Posterior vena cava (tissue), 2 donors: ENCODE measurements around the gene GOLGA2. TPM values are rescaled to one million over a fixed set of nuclear protein-coding genes. Genes with fewer than 3 reads are reported as not detected.

ENCODE experiments used
- DNase-seq: peaks from one replicate; pipeline ENCODE4 v3.0.0-alpha.2; 2020; ENCODE audit warnings: low spot score
- intact Hi-C, 2 donors: fragments of 100-400 bp; cut with DNase I; formaldehyde crosslinking; loops; one replicate each; pipeline versions ENCODE4 v1.14.1 to v1.14.2; 2022 to 2023
- long read RNA-seq, 2 donors: library from polyadenylated mRNA; unstranded; transcript quantifications; one replicate each; pipeline ENCODE4 v2.0.0, GENCODE V29; 2020 to 2021
- total RNA-seq, 2 donors: library from RNA; stranded (reverse); fragmentation: NEBNext Ultra II Directional; extraction: Animal tissue kit (Norgen Biotek cat#: 25700); gene quantifications; one replicate each; pipeline ENCODE4 v1.2.1, GENCODE V29; 2021
- donor health status: DM: yes; HTN: yes; CAD: no.
- donor health status: DM: yes; HTN: yes; CAD: no.

GOLGA2 gene
- 100 to 1,000 TPM; 123 to 130 TPM for total RNA-seq
- long read RNA-seq, donor 1, partial matches to known transcripts: 6 of 11 reads
- long read RNA-seq, donor 1, other reads (novel, unspliced or antisense): 4 of 11 reads
- long read RNA-seq, donor 2, partial matches to known transcripts: 20 of 30 reads
- long read RNA-seq, donor 2, other reads (novel, unspliced or antisense): 9 of 30 reads

- no peak for DNase-seq
Measured at GRCh38 chr9:128275198-128276007, at the start of gene GOLGA2. Gene GOLGA2 (minus strand): TSS chr9:128276007. CDS start chr9:128275976, 31 bp downstream.

GRCh38 chr9:128324401-128324800, 48.6 kb upstream of the GOLGA2 start:
- intact Hi-C loops: no loop called here
- DNase-seq: no peak

More at GRCh38 chr9:128275198-128276007, at the start of gene GOLGA2:
- intact Hi-C loops: no loop called here

GRCh38 chr9:128323791-128324190, 48.0 kb upstream of the GOLGA2 start:
- no peak for DNase-seq
- intact Hi-C loops: no loop called here

GRCh38 chr9:128323212-128323730, 47.5 kb upstream of the GOLGA2 start:
- intact Hi-C loops: no loop called here

GRCh38 chr9:128322404-128323211, 46.8 kb upstream of the GOLGA2 start, which contains the start of the genes COQ4 and TRUB2:
Gene COQ4 (plus strand): TSS chr9:128322839. CDS start chr9:128322859, 20 bp downstream.
Gene TRUB2 (minus strand): TSS chr9:128322447. CDS start chr9:128322408, 39 bp downstream.
- intact Hi-C loops: no loop called here
- peak; percentile 97 for DNase-seq

More at GRCh38 chr9:128323212-128323730, 47.5 kb upstream of the GOLGA2 start:
- DNase-seq: no peak

GRCh38 chr9:128321879-128322403, 46.1 kb upstream of the GOLGA2 start:
- no peak for DNase-seq
- intact Hi-C loops: no loop called here

GRCh38 chr9:128321343-128321742, 45.5 kb upstream of the GOLGA2 start:
- intact Hi-C loops: no loop called here
- DNase-seq: no peak

GRCh38 chr9:128317629-128318028, 41.8 kb upstream of the GOLGA2 start:
- DNase-seq: no peak
- intact Hi-C loops: no loop called here

GRCh38 chr9:128316421-128316820, 40.6 kb upstream of the GOLGA2 start:
- no peak for DNase-seq
- intact Hi-C loops: no loop called here

GRCh38 chr9:128314697-128315096, 38.9 kb upstream of the GOLGA2 start:
- DNase-seq: no peak
- intact Hi-C loops: no loop called here

GRCh38 chr9:128310461-128310860, 34.7 kb upstream of the GOLGA2 start:
- intact Hi-C loops: no loop called here
- DNase-seq: no peak

GRCh38 chr9:128309551-128309950, 33.7 kb upstream of the GOLGA2 start:
- intact Hi-C loops: no loop called here
- DNase-seq: no peak

GRCh38 chr9:128304971-128305288, 29.1 kb upstream of the GOLGA2 start:
- DNase-seq: no peak
- intact Hi-C loops: no loop called here

- no peak for DNase-seq
- intact Hi-C loops: no loop called here
Measured at GRCh38 chr9:128304136-128304970, 28.5 kb upstream of the GOLGA2 start.

- DNase-seq: no peak
- intact Hi-C loops: no loop called here
Measured at GRCh38 chr9:128298535-128299482, 23.0 kb upstream of the GOLGA2 start.

- DNase-seq: no peak
- intact Hi-C loops: loop anchor here in 1 of 2 donors (2.0 kb wide), 1 partner anchor 16 kb away; no protein-coding TSS in a partner anchor
Measured at GRCh38 chr9:128297221-128297773, 21.5 kb upstream of the GOLGA2 start.
